ENCODE data around the gene AIF1L. TPM values are rescaled to one million over a fixed set of nuclear protein-coding genes. Genes with fewer than 3 reads are reported as not detected.
"Not testable (repeated sequence)": the region's sequence is repeated elsewhere in the genome, so short reads cannot be mapped to it uniquely, and the experiment has no call there.

The AIF1L gene
- total and polyA plus RNA-seq, 8 donors = 9.3 to 49.2 (median 41.5) TPM

GRCh38 chr9:131098391-131099101, 2.2 kb downstream of the AIF1L start:
- intact Hi-C loops (cut with DNase I) = no loop called here
- DNase-seq = no peak
- Histone ChIP-seq H3K27ac (no peak overlapping the region), H3K9me3 (no peaks in the 10 kb centered on the region), H3K36me3 (no peaks in the 10 kb centered on the region), H3K4me3 (no peak overlapping the region), H3K4me1 (peaks cover 6 to 17% of the 10 kb centered on the region in 2 donors), H3K27me3 (peaks cover 14 to 47% of the 10 kb centered on the region in 2 donors)
- no peak for TF ChIP-seq CTCF (IDR thresholded peaks at IDR 0.05)
- no peak for ATAC-seq

- DNase-seq (no peak), ATAC-seq (no peak)
- Histone ChIP-seq H3K4me1 (peaks cover 6 to 17% of the 10 kb centered on the region in 2 donors), H3K36me3 (no peaks in the 10 kb centered on the region), H3K4me3 (no peak overlapping the region), H3K27me3 (peaks cover 14 to 41% of the 10 kb centered on the region in 2 donors), H3K27ac (no peak overlapping the region), H3K9me3 (no peaks in the 10 kb centered on the region)
- TF ChIP-seq CTCF (IDR thresholded peaks at IDR 0.05) = no peak
- intact Hi-C loops (cut with DNase I) = no loop called here
These were observed 2.8 kb downstream of the AIF1L start for GRCh38 chr9:131099102-131099606.

- H3K4me1 ChIP-seq = peaks cover 6 to 17% of the 10 kb centered on the region in 2 donors
These were observed 3.5 kb downstream of the AIF1L start for GRCh38 chr9:131099845-131100244.

GRCh38 chr9:131100445-131100844, 4.1 kb downstream of the AIF1L start:
- H3K9me3 ChIP-seq = no peaks in the 10 kb centered on the region
- H3K4me1 ChIP-seq = peaks cover 6 to 17% of the 10 kb centered on the region in 2 donors
- no peak overlapping the region for H3K4me3 ChIP-seq
- intact Hi-C loops (cut with DNase I) = no loop called here
- no peak for ATAC-seq
- H3K36me3 ChIP-seq = no peaks in the 10 kb centered on the region
- H3K27ac ChIP-seq = no peak overlapping the region
- peaks cover 2 to 28% of the 10 kb centered on the region in 2 donors for H3K27me3 ChIP-seq
- TF ChIP-seq CTCF (IDR thresholded peaks at IDR 0.05) = no peak
- no peak for DNase-seq

More at GRCh38 chr9:131099845-131100244, 3.5 kb downstream of the AIF1L start:
- H3K27ac ChIP-seq; DNase-seq; H3K9me3 ChIP-seq; intact Hi-C loops (cut with DNase I); H3K4me3 ChIP-seq; ATAC-seq; H3K36me3 ChIP-seq: not testable (repeated sequence)
- H3K27me3 ChIP-seq = peaks cover 8 to 34% of the 10 kb centered on the region in 2 donors

GRCh38 chr9:131101207-131101964, 5.1 kb downstream of the AIF1L start:
- H3K27me3 ChIP-seq = peaks cover 0 to 19% of the 10 kb centered on the region in 2 donors
- ATAC-seq (no peak), DNase-seq (no peak)
- H3K4me1 ChIP-seq = peaks cover 6 to 10% of the 10 kb centered on the region in 2 donors
- H3K36me3 ChIP-seq = no peaks in the 10 kb centered on the region
- intact Hi-C loops (cut with DNase I) = no loop called here
- TF ChIP-seq CTCF (IDR thresholded peaks at IDR 0.05) = no peak
- no peak overlapping the region for H3K27ac ChIP-seq
- H3K9me3 ChIP-seq = no peaks in the 10 kb centered on the region
- no peak overlapping the region for H3K4me3 ChIP-seq

Measured in left lung (tissue), 10 donors.